Nephron progenitor cell (in vitro differentiated cells): ENCODE measurements around the gene ZNF680.

Experiments used
- DNase-seq: peaks from one replicate; pipeline ENCODE4 v3.0.0; 2021
- H3K27ac Mint-ChIP-seq: 2 replicates; pipeline ENCODE4 v1.8.0; 2021; ENCODE audit warnings: mild to moderate bottlenecking, moderate library complexity, mixed read lengths
- H3K27me3 Mint-ChIP-seq: 2 replicates; pipeline ENCODE4 v1.8.0; 2021; ENCODE audit warnings: mild to moderate bottlenecking, low read depth, mixed read lengths; ENCODE audit not compliant: poor library complexity
- H3K36me3 Mint-ChIP-seq: 2 replicates; pipeline ENCODE4 v1.8.0; 2021; ENCODE audit warnings: low read depth, mixed read lengths
- H3K4me1 Mint-ChIP-seq: 2 replicates; pipeline ENCODE4 v1.8.0; 2021; ENCODE audit warnings: mixed read lengths
- H3K4me3 Mint-ChIP-seq: 2 replicates; pipeline ENCODE4 v1.8.0; 2021; ENCODE audit warnings: mild to moderate bottlenecking, moderate library complexity, mixed read lengths
- H3K9me3 Mint-ChIP-seq: 2 replicates; pipeline ENCODE4 v1.8.0; 2021; ENCODE audit warnings: mild to moderate bottlenecking, moderate library complexity, mixed read lengths
- CTCF ChIP-seq: fragments of 200-600 bp; sonication (generic); IDR thresholded peaks from 2 replicates; pipeline ENCODE4 v1.5.0; 2021; ENCODE audit warnings: antibody characterized with exemption

ZNF680 gene

GRCh38 chr7:64498270-64498669, 64.6 kb downstream of the ZNF680 start:
- no peak for DNase-seq
- peaks cover 12% of the 10 kb centered on the region for H3K36me3 Mint-ChIP-seq
- H3K27ac Mint-ChIP-seq: no peak overlapping the region
- no peaks in the 10 kb centered on the region for H3K4me1 Mint-ChIP-seq
- no peak overlapping the region for H3K4me3 Mint-ChIP-seq
- H3K27me3 Mint-ChIP-seq: no peaks in the 10 kb centered on the region
- no peak for TF ChIP-seq CTCF
- peaks cover 80% of the 10 kb centered on the region for H3K9me3 Mint-ChIP-seq

GRCh38 chr7:64494912-64495461, 67.9 kb downstream of the ZNF680 start:
- TF ChIP-seq CTCF: no peak
- no peaks in the 10 kb centered on the region for H3K36me3 Mint-ChIP-seq
- no peaks in the 10 kb centered on the region for H3K4me1 Mint-ChIP-seq
- H3K9me3 Mint-ChIP-seq: peaks cover 77% of the 10 kb centered on the region
- DNase-seq: no peak
- H3K27me3 Mint-ChIP-seq: peaks cover 3% of the 10 kb centered on the region
- H3K4me3 Mint-ChIP-seq: no peak overlapping the region
- H3K27ac Mint-ChIP-seq: no peak overlapping the region

GRCh38 chr7:64485623-64486022, 77.2 kb downstream of the ZNF680 start:
- no peak for TF ChIP-seq CTCF
- Mint-ChIP-seq H3K27ac (no peak overlapping the region), H3K4me1 (no peaks in the 10 kb centered on the region), H3K9me3 (peaks cover 90% of the 10 kb centered on the region), H3K36me3 (no peaks in the 10 kb centered on the region), H3K4me3 (no peak overlapping the region), H3K27me3 (peaks cover 5% of the 10 kb centered on the region)
- no peak for DNase-seq
